Left forelimb (tissue), 1 donor: Measurements from ENCODE around the gene OPRL1.

Experiments
- DNase-seq: peaks from one replicate; pipeline ENCODE4 v3.0.0-alpha.2; 2018; ENCODE audit warnings: low spot score

The OPRL1 gene

DNA sequence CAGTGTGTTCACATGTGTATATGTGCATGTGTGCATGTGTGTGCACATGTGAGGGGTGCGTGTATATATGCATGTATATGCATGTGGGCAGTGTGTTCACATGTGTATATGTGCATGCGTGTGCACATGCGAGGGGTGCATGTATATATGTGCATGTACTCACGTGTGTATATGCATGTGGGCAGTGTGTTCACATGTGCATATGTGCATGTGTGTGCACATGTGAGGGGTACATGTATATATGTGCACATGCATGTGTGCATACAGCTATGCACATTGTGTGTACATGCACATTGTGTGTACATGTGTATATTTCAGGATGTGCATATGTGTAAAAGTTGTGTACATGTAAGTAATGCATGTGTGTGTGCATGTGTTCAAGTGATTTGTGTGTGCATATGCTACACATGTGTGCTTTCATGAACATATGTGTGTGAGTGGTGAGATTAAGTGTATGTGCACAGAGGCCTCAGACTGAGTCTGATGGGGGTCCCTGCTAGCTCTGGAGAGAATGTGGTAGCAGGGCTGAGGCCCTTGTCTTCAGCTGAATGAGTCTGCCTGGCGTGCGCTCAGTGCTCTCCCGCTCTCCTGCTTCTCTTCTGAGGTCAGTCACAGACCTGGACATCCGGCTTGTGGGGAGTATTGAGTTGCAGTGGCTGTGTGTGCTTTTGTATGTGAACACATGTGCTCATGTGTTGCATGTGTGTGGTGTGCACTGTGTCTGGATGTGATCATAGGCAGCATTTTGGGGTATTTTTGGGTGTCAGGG is 64.4 kb downstream of the OPRL1 start:
- no peak for DNase-seq

DNA sequence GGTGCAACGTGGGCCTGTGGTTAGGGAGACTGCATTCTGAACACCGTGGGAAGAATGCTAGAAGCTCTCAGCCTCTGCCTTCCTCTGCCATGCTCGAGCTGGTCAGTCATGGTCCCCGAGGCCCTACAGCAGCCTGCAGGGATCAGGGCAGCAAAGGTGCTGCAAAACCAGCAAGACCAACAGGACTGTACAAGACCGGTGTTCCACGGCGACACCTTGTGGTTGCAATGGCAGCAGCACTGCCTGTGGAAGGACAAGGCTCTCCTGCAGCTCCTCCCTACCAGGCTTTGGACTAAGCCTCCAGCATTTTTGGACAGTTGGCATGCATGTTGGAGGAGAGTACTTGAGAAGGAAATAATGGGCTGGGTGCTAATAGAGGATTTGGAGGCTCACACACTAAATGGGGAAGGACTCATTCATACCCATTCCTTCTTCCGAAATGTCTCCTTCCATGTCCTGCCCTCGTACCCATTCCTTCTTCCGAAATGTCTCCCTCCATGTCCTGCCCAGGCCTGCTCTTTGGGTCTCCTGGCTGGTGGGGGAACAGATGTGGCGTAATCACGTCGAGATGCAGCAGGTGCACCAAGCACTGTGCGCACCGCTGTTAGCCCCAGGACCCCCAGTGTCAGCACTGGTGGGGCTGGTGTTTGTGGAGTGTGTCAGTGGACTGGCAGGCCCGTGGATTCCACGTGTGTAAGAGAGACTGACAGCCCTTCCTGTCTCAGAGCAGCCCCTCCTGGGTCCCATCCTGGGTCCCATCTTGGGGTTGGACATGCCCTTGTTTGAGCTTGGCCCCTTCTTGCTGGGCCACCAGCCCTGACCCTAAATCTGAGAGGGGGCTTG is 65.8 kb downstream of the OPRL1 start:
- no peak for DNase-seq

DNA sequence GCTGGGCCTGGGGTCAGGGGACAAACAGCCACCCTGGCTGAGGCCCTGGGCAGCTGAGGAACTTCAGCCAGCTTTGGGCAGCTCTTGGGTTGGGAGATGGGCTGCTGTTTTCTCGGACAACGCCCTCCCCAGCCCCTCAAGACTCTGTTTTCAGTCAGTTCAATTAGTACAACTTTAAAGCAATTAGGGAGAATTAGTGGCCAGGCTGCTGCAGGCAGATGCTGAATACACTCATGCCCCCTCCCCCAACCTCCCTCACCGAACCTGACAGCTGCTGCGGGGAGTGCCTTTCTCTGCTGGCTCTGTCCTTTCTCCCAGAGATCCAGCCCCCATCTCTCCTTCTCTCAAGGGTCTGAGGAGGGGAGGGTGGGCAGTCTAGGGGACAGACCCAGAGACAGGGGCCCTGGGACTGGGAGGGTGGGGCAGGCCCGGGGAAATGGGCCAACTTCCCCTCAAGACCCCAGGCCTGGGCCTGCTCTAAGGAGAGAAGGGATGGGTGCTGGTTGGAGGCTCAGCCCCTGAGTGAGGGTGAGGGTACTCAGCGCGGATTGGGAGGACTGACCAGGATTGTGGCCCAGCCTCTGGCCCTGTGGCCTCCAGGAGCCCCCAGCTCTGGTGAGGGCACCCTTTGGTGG is 66.5 kb downstream of the OPRL1 start:
- no peak for DNase-seq

DNA sequence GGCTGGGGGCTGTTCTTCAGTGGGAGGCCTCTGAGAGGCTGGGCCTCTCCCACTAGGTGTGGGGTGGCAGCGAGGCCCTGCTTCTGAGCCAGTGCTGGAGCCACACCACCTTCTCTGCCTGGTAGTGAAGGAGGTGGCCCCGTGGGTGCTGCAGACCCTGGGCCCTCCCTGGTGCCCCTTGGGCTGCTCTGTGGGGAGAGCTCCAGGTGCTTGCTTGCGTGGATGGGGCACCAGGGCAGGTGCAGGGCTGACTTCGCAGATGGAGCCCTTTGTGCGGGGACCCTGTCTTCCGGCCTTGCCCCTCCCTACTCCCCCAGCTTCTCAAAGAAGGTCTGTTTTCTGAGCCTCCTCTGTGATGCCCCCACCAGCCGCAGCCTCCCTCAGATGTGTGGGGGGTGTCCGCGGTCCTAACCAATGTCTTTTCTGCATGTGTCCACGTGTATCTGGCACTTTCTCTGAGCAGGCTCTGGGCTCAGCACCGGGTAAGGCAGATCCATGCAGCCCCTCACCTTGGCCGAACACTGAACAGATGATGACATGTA is 67.1 kb downstream of the OPRL1 start:
- DNase-seq, result no peak

DNA sequence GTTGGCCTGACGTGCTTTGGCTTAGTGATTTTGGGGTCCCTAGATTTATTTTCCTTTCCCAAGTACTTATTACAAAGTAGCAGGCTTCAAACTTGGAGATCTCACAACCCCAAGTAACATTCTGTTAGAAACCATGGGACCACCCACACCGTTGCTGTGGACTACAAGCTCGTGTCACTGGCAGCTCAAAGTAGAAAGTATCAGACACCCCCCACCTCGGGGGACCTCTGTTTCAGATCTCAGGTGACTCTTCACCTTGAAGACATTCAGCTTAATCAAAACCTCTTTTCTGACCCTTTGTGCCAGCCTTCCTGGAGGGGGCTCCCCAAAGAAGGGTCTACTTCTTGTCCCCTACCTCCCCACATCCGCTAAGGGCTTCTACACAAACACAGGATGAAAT is 68.7 kb downstream of the OPRL1 start:
- DNase-seq, result no peak

DNA sequence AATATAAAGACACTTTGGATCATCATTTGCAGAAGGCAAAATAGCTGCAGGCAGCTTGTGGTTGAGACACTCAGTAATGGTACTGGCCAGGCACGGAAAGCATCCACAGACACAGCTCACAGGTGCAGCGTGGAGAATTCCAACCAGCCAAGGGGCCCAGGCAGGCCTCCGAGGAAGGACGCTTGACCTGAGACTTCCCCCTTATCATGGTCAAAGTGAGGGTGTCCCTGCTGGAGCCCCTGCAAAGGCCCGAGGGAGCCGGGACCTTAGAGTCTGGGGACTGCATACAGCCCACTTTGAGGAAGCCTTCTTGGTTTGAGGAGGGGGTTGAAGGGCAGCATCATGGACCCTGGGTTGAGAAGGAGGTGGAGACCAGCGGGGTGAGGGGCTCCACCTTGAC is 69.3 kb downstream of the OPRL1 start:
- no peak for DNase-seq

DNA sequence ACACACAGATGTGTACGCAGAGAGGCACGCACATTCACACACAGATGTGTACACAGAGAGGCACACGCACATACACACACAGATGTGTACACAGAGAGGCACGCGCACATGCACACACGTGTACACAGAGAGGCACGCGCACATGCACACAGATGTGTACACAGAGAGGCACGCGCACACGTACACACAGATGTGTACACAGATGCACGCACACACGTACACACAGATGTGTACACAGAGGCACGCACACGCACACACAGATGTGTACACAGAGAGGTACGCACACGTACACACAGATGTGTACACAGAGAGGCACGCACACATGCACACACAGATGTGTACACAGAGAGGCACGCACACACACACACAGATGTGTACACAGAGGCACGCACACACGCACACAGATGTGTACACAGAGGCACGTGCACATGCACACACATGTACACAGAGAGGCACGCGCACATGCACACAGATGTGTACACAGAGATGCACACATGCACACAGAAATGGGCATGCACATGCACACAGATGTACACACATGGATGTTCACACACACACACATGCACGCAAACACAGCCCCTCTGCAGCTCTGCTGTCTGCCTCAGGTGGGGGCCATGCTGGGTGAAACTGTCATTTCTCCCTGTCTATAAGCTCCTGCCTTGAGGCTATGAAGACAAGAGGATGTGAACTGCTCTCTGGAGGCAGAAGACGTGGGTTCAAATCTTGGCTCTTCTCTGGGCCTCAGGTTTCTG is 70.1 kb downstream of the OPRL1 start:
- DNase-seq, result no peak
